HG02870 (cell line): ENCODE measurements around the gene CHSY1.
A peak's percentile ranks its signal among the peaks of the same experiment; 100 is the strongest.
"Not testable (repeated sequence)": the region's sequence is repeated elsewhere in the genome, so short reads cannot be mapped to it uniquely, and the experiment has no call there.

Experiments
- ATAC-seq: cut with Tn5 transposase; IDR thresholded peaks from one replicate; pipeline ENCODE4 v1.9.1; 2021; ENCODE audit warnings: mild to moderate bottlenecking, moderate library complexity; ENCODE audit not compliant: unreplicated experiment

CHSY1 gene

DNA sequence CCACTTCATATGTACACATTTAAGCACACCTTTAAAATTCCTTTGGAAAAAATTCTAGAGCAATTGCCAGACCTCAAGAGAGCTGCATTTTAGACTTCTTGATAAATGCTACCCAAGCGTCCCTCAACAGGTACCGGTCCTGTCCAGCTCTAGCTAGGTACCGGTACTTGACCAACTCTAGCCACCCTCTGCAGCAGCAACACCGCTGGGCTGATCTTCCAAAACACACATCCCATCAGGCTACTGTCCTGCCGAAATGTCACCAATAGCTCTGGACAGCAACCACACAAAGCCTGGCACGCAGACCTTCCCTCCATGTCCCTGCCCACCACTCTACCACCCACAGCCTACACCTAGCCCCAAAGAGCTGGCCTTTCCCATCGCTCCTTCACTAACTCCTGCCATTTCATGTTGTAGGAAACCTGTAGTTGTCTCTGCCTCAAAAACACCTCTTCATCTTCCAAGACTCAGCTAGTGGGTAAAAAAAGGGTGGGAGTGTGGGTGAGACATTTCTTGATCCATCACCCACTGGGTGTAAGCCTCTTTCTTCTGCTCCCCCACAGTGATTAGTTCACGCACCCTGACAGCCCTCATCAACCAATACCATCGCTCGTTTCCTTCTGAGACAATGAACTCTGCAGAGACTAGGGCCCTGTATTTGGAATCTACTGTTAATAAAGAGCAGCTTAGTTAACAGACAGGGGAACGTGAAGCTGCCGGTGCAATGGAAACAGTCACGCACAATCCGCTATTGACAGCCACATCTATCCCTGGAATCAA is 6.8 kb downstream of the CHSY1 start:
- no peak for ATAC-seq

DNA sequence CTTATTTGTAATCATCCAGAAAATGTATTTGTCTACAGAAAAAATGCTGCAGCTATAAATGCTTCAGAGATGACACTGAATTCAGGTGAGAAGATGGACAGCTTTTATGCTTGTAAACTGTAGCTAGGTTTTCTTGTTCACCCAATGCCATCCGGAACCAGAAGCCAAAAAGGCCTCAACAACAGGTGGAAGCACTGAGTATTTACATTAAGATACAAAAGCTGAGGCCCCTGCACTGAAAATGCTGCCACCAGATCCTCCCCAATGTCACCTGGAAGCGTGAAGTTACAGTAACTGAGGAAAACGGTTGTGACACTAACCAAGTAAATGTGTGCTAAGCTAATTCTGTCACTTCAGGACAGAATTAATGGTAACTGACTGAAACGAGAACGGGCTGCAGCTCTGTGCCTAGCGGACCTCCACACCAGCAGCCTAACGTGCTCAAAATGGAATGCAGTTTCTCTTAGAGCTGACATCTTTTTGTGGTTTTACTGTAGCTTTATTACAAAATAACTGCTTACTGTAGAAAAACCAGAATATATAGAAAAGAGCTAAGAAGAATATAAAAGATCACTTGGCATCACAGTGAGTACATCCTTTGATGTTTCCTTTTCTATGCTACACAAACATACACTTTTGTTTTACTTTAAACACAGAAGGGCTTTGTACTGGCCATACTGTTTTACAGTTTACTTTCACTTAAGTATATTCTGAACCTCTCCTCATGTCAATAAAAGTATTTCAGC is 7.6 kb downstream of the CHSY1 start:
- no peak for ATAC-seq

DNA sequence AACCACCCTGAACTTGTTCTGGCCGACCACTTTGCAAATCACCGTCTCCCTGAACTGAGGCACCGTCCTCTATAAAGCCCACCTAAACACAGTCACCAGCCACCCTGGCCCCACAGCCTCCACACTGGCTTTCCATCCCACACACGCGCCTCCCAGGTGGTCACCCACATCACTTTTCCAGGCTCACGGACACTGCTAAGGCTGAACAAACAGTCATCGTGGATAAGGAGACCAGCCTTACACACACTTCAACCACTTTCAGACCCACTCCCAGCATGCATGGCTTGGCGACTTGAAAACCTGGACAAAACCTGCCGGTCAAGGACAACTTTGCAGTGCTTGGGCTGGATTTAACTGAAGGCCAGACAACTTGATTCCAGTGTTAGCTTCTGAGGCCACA is 8.4 kb downstream of the CHSY1 start:
- no peak for ATAC-seq

DNA sequence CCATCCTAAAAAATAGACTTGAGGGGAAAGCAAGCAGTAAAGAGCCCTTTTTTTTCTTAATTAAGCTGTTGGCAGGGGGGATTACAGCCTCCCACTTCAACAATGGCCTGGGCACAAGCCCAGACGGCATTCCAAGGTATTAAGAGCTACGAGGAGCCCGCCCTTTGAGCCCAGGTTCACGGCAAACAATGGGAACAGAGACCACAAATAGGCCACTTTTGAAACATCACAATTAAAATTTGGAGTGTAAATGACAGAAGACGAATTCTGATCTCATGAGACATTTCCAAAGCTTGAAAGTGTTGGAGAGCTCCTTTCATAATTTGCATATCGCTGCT is 8.9 kb downstream of the CHSY1 start:
- ATAC-seq: no peak

DNA sequence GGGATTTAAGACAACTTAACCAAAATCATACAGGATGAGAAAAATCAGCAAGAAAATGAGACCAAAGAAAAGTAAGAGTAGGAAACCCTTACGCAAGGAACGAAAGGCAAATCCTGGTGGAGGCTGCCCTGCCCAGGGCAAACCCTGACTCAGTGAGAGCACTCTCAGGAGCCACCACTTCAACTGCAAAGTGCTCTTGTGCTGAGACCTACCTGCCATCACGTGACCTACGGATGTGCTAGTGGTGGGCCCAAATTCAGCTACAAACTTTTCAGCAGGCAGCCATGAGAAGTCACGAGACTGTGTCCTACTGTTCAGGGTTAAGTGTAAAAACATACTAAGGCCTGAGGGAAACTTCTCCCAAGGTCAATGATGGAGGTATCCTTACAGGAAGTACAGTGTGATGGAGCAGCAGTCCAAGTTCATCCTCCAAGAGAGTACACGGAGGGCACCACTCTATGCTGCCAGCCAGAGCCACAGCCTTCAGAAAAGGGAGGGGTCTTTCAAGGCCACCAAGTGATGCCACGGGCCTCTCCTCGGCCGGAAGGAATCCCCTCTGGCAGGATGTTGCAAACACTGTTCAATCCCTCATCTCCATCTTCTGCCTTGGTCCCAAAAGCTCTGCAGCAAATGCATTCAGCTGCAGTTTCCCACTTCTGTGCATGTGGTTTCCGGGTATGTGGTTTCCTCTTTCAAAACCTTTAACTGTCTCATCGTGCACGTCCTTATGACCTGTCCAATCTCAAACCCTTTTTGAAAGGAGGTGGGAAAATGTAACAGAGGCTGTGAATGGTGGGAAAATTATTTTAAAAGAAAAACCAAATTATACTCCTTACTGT is 9.5 kb downstream of the CHSY1 start:
- ATAC-seq: peak; percentile 74

DNA sequence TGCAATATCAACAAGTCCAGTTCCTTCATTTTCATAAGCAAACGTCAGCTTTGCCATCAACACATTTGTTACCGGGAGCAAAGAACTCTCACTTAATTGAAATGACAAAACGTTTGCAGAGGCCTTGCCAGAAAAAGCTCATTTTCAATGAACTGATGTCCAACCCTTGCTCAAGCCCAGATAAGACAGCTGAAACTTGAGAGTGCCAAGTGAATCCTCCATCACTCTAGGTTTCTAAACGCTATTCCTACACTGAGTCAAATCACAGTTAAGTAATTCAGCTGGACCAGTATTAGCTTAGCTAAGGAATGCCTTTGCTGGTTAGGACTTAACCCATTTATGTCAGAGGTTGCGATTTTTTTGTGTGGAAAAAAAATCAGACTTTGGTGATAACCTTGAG is 11.5 kb downstream of the CHSY1 start:
- ATAC-seq: no peak

DNA sequence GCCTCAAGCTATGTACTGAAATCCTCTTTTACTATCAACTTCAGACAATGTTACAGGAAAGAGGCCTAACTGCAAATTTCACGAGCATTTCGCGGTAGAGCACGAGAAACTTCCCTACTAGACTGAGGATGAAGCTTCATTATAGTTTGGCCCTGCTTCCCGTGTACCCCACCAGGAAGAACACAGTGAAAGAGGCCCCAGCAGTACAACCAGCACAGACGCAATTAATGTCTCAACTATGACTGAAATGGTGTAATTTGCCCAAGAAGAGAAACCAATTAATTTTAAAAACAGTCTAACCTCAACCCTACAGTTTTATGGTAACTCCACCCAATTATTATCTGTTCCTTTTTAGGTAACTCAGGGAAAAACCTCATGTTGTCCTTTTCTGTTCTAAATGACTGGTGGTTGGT is 12.1 kb downstream of the CHSY1 start:
- ATAC-seq: no peak

DNA sequence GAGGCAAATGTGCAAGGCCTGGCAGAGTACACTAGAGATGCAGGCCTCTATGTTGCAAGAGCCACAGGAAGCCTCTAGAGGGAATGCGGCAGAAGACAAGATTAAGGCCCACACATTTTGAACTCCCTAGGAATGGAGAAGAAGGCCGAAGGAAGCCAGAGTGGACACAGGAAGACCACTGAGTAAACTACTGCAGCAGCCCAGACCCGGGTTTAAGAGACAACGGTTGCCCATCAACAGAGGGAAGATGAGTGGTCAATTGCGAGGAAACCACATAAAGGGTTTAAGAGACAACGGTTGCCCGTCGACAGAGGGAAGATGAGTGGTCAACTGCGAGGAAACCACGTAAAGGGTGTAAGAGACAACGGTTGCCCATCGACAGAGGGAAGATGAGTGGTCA is 14.6 kb downstream of the CHSY1 start:
- ATAC-seq: no peak

DNA sequence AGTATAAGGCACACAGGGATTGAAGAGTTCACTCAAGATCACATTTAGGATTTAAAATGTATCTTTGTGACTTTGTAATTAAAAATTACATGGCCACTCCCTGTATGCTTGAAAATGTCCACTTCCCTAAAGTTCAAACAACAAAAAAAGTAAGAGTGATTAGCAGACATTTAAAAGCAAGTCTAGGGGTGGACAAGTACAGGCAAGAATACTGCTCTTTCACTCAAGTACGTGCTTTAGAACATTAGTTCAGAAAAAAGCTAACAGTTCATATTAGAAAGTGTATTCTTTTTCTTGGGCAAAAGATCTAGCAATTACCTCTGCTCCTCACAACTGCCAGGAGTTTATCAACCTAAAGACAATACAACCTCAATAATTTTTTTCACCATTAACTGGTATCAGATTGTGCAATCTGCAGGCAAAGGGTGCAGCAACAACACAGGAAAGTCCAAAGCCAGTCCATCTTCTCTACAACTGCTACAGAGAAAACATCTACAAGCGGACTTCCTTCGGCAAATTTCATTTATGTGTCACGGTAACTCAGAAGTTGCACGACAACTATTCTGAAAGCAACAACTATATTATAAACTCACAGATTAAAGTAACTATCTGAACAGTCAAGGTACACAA is 18.1 kb downstream of the CHSY1 start:
- ATAC-seq: no peak

DNA sequence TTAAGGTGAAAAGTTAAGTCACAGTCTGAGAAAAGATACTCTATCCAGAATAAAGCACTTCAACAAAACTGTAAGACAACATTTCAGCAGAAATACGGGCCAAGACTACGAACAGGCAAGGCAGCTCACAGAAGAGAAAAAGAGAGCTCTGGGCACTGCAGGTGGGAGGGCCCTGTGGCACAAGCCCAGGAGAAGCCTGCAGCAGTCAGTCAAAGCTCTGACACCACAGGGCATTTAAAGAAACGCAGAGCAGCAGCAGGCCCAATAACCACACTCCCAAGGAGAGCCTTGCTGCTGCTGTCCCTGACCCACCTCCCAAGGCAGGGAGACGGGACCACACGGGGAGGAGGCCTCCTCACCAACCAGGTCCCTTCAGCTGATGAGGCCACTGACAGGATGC is 19.2 kb downstream of the CHSY1 start:
- ATAC-seq: no peak

DNA sequence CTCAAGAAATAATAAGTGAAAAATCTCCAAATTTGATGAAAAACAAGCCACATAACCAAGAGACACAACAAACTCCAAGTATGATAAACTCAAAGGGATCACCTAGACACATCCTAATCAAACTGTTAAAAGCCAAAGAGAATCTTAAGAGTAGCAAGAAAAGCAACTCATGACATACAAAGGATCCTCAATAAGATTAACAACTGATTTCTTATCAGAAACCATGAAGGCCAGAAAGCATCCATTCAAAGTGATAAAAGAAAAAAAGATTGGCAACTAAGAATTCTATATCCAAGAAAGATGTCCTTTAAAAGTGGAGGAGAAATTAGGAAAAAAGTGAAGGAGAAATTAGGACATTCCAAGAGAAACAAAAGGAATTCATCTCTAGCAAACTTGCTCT is 23.5 kb downstream of the CHSY1 start:
- ATAC-seq: no peak

DNA sequence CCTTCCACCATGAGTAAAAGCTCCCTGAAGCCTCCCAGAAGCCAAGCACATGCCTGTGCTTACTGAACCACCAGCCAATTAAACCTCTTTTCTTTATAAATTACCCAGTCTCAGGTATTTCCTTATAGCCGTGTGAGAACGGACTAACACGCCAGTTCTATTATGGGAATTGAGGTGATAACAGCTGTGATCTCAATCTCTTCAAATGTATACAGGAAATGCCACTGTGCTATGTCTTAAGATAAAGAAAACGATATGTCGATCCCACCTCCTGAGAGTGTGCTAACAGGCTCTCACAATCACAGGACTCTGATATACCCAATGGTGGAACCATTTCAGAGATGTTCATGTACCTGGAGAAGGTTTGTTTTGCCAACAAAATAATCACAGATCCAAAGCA is 26.2 kb downstream of the CHSY1 start:
- no peak for ATAC-seq

DNA sequence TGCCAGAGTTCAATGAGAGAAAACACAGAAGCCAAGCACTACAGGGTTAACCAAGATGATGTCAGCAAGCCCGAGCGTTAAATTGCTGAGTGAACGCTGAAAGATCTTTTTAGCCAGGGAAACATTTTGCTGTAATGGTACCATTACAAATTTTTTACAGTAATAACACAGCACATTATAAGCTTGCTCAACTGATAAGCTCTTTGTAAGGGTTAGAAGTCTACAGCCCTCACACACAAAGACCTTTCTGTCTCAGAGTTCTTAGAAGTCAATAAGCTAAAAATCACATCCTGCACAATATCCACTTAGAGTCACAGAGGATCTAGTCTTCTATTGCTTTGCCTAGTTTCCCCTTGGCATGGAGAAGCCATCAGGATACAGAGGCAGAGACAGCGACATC is 29.9 kb downstream of the CHSY1 start:
- no peak for ATAC-seq

DNA sequence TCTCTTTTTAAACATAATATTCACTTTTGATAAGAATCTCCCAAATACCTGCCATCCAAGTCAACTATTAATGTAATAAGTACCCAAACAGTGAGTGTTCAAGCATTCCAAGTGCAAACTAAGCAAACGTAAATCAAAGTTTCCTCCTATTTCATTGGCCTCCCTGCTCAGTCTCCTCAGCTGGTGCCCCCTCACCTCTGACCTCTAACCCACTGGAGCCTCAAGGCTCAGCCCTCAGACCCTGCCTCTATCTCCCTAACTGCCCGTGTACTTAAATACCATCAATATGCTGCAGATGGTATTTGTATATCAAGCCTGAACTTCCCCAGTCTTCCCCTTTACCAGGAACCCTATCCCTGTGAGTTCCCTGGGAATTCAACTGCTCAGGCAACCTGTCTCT is 31.8 kb downstream of the CHSY1 start:
- ATAC-seq: no peak

DNA sequence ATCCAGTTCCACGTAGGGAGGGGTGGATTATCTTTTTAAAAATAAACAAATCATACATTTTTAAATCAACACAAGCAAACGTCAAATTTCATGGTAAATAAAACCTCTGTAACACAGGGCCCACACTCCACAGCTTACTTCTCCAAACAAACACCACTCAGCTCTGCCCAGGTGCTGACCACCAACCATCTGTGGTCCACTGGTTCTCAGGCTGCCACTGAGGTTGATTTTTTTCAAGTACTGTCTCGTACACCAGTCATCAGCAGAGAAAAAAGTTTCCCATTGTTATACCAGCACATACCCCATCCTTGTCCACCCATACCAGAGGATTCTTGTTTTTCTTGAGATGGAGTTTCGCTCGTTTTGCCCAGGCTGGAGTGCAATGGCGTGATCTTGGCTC is 32.4 kb downstream of the CHSY1 start:
- ATAC-seq: no peak

DNA sequence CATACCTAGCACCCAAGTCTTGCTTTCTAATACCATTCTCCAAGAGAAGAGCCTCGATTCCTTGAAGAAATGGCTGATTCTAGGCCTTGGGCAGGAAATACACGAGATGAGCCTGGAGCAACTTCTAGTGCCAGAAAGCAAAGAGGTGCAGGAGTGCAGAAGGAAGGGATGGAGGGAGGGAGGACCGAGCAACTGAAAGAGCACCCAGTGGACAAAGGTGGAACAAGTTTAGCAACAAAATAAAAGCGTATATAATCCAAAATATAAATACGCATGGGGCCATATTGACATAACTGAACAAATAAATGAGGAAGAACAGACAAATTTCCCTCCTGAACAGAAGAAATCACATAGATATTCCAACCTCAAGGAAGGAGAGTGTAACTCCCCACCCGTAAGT is 34.4 kb downstream of the CHSY1 start:
- ATAC-seq: no peak

DNA sequence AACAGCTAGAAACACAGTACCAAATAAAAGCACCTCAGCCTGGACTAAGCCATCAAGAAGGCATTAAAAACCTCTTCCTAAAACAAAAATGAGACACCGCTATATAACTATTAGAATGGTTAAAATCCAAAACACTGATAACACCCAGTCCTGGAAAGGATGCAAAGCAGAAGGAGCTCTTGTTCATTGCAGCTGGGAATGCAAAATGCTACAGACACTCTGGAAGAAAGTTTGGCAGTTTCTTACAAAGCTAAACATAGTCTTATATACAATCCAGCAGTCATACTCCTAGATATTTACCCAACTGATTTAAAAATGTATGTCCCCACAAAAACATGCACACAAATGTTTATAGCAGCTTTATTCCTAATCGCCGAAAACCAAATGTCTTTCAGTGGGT is 35.7 kb downstream of the CHSY1 start:
- ATAC-seq: no peak

DNA sequence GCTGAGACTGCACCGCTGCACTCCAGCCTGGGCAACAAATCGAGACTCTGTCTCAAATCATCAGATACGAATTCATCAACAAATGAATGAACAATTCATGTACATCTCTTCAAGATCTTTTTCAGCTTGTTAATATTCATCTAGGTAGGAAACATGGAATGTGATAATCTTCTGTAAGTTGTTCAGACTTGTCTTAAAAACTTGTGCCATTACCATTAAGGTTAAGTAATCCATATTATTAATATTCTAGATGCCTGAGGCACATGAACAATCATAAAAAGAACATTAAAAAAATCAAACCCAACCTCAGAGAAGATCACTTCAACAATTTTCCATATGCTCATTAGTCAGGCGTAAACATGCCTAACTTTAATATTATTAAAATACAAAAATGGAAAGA is 36.2 kb downstream of the CHSY1 start:
- no peak for ATAC-seq

DNA sequence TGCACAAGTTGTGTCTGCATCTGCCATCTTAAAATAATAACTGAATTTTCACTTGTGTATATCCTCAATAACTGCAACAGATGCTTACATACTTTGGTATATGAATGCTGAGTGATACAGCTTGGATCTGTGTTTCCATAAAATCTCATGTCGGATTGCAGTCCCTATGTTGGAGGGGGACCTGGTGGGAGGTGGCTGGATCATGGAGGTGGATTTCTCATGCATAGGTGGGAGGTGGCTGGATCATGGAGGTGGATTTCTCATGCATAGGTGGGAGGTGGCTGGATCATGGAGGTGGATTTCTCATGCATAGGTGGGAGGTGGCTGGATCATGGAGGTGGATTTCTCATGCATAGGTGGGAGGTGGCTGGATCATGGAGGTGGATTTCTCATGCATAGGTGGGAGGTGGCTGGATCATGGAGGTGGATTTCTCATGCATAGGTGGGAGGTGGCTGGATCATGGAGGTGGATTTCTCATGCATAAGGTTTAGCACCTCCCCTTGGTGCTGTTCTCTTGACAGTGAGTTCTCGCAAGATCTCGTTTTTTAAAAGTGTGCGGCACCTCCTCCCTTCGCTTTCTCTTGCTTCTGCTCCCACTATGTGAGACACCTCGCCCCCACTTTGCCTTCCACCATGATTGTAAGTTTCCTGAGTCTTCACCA is 37.3 kb downstream of the CHSY1 start:
- not testable (repeated sequence) for ATAC-seq

DNA sequence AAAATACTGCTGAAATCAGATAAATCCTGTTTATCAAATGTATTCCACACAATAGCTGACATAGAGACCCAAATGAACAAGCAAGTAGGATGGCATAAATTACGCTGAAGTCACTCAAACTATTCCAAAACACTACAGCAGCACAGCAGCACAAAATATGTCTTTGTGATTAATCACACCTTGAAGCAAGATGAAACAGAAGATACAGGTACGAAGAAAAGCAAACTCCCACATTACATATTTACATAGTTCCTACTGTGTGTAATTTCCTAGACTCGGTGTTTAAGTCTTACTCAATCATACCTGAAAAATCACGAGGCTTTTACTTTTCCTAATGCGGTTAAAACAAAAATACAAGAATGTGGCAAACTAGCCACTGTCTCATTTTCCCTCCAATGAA is 38.3 kb downstream of the CHSY1 start:
- ATAC-seq: no peak

DNA sequence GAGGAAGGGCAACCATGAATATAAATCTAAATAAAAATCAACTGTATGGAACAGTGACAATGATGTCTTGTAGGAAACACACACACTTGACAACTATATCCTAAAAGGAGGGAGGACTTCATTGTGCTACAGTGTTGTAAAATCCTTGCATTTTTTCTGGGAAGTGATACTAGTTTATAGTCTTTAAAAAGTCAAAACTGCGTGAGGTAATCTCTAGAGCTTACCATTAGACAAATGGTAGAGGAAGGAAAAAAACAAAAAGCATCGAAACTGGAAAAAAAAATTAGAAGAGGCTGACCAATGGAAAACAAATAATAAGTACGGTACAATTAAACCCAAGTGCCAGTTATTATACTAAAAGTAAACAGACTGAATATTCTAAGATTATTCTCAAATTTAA is 38.7 kb downstream of the CHSY1 start:
- ATAC-seq: no peak
